Measurements from ENCODE around the gene NEMF.
"Not testable (repeated sequence)": the region's sequence is repeated elsewhere in the genome, so short reads cannot be mapped to it uniquely, and the experiment has no call there.

Gene NEMF

DNA sequence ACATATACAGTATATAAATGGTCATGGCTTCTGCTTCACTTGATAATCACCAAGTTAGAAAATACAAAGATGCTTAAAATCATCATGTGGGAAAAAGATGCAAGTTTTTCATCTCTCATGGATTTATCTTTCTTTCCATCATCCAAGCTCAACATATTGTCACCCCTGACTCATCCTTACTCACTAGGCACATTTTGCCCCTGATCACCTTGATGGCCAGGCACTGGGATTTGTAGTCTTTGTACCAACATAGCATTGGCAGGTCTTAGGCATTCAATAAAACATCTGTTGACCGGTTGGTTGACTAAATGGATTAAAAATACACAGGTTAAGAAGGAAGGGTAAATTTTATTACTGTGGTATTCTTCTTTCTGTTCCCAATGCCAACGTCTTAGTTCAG lies 56.6 kb downstream of the NEMF start:
- no peak for DNase-seq

DNA sequence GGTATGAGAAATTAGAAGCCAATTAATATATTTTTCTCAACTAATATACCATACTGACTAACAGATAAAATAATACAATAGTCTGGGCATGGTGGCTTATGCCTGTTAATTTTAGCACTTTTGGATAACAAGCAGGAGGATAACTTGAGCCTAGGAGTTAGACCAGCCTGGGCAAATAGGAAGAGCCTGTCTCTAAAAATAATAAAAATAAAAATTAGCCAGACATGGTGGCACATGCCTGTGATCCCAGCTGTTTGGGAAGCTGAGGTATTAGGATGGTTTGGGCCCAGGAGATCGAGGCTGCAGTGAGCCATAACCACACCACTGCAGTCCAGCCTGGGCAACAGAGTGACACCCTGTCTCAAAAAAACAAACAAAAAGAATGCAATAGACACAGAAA lies 60.0 kb downstream of the NEMF start:
- DNase-seq: no peak

DNA sequence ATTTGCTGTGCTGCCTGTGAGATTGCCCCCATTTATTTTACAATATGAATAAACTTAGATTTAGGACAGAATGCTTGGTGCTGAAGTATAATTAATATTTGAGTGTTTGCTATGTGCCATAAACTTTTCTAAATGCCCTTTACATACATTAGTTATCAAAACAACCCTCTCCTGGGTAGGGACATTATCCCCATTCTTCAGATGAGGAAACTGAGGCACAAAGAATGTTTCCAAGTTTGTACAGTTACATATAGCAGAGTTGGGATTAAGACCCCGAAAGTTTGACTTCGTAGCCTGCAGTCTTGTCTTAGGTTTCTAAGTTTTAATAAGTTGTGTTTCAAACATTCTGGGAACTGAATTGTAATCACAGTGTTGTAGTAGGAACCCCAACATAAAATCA lies 66.3 kb downstream of the NEMF start:
- DNase-seq: no peak

DNA sequence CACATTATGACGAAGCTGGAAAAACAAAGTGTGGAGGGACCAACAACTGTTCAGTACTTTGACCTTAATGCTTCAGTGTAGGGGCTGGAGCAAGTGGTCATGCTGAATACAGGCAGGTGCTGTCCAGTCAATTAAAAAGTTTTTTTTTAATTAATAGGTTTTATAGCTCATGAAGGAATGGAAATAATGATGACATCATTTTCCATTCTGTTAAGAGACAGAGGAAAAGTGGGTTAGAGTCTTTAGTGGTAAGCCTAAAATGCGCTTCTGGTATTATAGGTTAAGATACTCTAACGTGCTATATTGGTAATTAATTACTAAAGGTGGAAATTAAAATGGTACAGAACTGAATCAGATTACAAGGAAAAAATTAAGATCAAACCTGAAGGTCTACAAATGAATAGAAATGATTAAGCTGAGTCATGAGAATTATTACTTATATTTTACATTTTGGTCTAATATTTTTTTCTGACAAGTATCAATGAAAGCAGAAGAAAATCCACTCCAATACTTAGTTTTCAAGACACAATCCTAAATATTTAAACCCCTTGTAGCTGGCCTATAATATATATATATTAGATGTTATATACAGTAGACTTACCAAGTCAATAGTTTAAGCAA lies 69.1 kb downstream of the NEMF start:
- no peak for DNase-seq

DNA sequence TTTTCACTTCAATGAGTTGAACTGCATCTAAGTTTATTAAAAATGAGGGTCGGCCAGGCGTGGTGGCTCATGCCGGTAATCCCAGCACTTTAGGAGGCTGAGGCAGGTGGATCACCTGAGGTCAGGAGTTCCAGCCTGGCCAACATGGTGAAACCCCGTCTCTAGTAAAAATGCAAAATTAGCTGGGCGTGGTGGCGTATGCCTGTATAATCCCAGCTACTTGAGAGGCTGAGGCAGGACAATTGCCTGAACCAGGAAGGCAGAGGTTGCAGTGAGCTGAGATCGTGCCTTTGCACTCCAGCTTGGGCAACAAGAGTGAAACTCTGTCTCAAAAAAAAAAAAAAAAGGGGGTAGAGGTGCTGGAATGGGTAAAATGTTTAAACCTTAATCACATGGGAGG lies 71.5 kb downstream of the NEMF start:
- not testable (repeated sequence) for DNase-seq

DNA sequence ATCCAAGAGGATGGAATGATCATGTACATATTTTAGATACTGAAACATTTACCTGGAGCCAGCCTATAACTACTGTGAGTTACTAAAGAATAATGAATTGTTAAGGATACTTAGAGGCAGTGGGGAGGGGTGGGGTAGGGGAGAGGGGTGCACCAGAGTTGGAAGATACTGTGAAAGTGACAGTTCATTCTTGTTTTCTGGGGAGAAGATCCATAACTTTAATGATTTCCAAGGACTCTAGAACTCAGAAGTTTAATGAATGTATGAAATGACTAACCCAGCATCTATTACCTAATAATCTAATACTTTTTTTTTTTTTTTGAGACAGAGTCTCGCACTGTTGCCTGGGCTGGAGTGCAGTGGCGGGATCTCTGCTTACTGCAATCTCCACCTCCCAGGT lies 74.2 kb downstream of the NEMF start:
- no peak for DNase-seq

DNA sequence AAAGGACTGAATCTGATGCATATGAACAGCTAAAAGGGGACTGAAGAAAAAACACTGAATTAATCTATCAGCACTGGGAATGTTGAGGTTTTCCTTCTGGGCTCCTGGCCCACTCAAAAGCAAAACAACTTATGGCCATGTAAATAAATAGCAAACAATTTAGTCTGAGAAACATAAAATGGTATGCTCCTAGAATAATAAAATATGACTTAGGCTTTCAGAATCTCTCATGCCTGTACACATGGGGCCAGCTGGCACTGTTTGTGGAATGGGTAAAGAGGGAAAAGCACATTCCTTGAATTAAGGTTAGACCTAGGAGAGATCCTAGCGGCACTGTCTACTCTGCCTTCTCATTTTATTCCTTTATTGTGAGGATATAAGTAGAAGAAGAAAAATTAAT lies 78.5 kb downstream of the NEMF start:
- no peak for DNase-seq

DNA sequence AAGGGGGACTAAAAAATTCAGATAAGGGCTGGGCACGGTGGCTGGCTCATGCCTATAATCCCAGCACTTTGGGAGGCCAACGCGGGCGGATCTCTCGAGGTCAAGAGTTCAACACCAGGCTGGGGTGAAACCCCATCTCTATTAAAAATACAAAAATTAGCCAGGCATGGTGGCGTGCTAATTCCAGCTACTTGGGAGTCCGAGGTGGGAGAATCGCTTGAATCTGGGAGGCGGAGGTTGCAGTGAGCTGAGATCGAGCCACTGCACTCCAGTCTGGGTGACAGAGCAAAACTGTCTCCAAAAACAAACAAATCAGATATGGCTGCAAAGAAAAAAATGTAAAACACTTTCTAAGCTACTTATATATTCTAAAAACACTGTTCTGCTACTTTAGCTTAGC lies 80.9 kb downstream of the NEMF start:
- DNase-seq: not testable (repeated sequence)

DNA sequence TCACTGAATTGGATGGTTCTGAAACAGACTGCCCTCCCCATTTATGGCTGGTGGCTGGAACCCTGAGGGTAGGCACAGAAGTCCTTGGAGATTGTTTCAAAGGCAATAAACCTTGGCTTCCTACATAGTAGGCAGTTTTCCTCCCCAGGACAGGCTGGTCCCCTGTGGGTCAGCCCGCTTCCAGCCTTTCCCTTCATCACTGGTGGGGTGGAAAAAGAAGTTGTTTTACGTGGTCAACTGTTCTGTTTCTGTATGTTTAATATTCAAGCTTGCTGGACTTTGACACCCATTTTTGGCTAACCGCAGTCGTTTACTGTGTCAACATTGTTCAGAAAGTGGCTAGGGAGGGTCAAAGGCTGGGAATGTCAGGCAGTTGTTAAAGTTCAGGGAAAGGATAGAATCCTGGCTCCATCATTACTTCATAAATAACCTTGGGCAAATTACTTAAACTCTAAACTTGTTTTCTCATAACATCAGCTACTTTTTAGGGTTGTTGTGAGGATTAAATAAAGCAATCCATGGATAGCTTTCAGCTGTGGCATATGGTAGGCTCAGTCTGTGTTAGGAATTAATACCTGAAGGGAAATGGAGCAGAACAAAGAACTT lies 82.3 kb downstream of the NEMF start:
- no peak for DNase-seq

DNA sequence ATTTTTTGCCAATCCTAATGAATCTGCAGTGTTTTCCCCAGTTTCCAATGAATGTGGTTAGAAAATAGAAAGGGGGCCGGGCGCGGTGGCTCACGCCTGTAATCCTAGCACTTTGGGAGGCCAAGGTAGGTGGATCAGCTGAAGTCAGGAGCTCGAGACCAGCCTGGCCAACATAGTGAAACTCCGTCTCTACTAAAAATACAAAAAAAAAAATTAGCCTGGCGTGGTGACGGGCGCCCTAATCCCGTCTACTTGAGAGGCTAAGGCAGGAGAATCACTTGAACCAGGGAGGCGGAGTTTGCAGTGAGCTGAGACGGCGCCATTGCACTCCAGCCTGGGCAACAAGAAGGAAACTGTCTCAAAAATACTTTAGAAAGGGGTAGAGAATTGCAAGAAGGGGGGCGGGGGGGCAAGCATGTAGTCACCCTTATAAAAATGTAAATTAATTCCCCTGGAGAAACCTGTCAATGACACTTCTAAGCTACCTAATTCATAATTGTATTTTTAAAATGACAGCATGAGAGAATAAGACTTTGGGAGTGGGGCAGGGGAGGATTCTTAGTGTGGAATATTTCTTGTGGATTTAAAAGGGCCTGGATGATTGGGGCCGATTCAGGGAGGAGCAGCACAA lies 82.9 kb downstream of the NEMF start:
- DNase-seq: no peak

DNA sequence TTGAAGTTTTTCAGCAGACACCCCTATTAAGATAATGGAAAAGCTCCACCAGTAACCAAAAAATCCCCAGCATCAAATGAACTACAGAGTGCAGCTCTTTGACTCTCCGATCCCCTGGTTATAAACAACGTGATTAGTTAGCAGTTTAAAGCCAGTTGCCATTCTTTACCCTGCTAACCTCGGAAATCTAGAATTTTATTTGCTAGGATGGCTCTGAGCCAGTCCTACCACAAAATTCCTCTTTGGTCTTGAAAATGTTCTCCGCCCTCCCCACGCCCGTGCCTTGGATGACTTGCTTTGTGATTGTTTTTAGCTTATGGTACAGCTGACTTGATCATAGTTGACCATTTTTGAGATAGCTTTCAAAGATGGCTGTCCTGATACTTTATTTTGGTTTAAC lies 83.4 kb downstream of the NEMF start:
- no peak for DNase-seq

DNA sequence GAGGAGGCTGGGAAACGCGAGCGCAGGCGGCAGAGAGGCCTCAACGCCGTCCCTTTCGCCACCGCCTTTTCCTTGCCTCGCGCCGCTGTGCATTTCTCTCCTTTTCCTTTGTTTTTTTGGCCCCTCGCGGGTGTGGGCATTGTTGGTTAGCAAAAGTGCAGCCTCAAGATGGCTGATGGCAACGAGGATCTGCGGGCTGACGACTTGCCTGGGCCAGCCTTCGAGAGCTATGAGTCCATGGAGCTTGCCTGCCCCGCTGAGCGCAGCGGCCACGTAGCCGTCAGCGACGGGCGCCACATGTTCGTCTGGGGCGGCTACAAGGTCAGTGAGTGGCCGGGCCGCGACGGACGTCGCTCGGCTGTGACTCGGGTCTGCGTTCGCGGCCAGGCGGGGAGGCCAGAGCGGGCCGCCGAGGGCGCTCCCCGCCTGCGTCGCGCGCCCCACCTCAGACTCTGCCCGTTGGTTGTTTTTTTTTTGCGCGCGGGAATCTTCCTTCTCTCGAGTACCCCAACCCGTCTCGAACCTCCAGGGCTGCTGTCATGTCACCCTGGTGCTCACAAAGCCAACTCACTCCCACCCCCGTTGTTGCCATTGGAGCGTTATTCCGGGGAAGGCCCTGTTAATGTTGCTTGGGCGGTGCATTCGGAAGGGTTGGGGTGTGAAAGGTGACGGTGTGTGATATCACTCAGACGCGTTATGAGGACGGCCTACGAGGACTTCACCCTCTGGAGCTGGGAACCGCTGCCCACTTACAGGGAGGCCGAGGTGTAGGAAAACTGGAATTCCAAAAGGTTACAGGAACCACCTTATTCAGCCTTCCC lies 84.1 kb downstream of the NEMF start:
- DNase-seq: peak; percentile 42

DNA sequence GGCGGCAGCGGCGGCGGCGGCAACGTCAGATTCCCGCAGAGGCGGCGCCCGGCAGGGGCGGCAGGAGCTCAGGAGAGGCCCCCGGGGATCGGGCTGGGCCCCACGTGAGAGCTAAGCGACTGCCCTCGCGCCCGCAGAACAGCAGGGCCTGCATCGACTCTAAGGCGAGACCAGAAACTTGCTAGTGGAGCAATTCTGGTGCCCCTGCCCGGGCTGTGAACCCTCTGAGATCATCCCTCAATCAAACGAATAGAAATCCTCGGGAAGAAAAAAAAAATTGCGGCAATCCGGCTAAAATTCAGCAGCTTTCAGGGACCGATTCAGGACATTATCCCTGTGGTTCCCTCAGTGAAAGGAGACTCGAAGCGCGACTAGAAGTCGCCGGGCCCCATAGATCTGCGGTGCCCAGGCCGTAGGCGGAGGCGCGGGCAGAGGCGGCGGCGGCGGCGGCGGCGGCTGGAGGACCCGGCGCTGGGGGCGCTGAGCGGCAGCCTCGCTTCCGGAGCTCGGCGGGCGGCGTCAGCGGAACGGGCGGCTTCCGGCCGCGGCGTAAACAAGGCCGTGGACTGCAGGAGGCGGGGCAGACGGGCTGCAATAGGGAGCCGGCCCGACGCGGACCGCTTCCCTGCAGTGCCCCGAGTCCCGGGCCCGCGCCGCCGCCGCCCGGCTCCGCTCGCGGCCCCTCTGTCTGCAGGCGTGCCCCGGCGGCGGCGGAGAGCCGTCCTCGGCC lies 84.9 kb downstream of the NEMF start, which contains the start of gene KLHDC2:
TSS of gene KLHDC2 (plus strand) at position 583 of the 730 bp plus-strand sequence. CDS start 316 bp downstream, outside the sequence.
- peak; percentile 94 for DNase-seq

DNA sequence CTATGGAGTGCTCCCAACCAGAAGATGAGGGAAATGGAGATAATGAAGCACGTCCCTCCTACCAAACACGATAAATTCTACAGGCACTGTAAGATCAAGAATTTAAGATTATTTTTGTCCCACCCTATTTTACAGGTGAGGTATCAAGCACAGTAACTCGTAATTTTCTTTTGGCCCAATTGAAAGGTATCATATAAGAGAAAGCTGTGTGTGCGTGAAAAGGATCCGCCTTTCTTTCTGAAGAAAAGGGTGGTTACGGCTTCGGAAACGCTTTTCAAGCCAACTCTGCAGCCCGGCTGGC lies 85.4 kb downstream of the NEMF start:
- DNase-seq: no peak

DNA sequence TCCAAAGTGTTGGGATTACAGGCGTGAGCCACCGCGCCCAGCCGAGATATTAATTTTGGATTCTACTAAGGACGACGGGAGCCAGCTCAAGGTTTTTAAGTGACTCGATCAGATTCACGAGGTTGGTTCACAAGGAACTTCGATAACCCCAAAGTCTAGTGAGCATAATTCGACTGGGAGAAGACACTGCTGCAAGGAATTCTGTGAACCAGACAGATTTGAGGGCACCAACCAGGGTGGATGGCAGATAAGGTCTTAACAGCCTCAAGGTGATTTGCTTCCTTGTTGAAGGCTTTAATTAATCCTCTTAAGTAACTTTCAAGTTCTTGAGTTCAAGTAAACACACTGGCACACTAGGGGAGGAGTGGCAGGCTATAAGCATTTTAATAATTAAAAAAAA lies 85.7 kb downstream of the NEMF start:
- DNase-seq: no peak

DNA sequence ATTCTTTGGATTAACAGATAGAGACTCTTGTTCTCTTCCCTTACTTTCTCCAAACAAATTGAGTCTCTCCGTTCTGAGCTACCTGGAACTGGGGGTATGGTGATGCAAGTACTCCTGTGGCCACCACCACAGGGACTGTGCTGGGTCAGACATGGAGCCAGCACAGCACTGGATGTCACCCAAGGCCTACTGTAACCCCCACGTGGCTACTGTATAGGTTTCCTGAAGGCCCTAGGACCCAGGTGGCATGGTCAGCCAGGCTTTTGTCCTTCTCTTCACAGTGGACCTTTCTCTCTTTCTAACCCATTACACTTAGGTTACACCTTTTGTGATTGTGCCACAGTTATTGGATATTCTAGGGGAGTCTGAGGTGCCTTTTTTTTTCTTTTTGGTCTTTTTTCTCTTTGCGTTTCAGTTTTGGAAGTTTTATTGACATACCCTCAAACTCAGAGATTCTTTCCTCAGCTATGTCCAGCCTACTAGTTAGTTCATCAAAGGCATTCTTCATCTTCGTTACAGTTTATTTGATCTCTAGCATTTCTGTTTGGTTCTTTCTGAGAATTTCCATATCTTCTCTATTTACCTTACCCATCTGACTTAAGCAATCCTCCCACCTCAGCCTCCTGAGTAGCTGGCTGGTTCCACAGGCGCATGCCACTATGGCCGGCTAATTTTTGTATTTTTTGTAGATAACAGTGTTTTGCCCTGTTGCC lies 90.6 kb downstream of the NEMF start:
- DNase-seq: no peak

DNA sequence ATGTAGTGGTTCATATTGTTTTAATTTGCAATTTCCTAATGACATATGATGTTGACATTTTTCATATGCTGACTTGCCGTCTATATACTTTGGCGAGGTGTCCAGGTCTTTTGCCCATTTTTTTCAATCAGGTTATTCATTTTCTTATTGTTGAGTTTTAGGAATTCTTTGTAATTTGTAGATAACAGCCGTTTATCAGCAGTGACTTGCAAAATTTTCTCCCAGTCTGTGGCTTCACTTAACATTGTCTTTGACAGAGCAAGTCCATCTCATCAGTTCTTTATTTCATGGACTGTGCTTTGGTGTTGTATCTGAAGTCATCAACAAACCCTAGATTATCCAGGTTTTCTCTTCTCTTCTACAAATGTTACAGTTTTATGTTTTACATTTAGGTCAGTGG lies 97.2 kb downstream of the NEMF start:
- no peak for DNase-seq

DNA sequence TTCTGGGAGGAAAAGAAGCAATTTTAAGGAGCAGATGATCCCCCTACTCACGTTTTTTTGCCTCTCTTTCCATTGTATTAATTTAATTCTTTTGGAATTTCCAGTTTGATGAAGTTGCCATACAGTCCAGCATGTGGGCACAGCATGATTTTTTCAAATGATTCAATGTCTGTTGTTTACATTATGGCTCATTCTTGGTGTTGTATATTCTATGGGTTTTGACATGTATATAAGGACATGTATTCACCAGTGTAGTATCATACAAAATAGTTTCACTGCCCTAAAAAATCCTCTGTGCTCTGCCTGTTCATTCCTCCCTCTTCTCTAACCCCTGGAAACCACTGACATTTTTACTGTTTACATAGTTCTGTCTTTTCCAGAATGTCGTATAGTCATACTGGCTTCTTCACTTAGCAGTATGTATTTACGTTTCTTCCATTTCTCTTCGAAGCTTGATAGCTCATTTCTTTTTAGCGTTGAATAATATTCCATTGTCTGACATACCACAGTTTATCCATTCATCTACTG lies 98.0 kb downstream of the NEMF start:
- DNase-seq: no peak

DNA sequence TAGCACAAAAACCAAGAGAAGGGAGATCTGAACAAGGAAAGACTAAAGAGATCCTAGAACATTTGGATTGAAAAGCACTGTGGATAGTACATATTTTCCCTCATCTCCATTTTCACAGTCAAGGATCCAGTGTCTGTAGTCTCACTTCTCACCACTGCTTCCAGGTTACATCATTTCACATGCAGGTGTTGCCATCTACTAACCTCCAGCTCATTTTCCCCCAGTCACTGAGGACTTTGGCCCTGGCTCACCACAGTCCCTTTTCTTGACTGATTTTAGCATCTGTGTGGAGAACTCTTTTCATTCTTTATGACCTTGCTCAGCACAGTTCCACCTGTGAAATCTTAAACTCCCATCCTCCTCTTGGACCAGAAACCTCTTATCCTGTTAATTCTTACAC lies 106.1 kb downstream of the NEMF start:
- not testable (repeated sequence) for DNase-seq

DNA sequence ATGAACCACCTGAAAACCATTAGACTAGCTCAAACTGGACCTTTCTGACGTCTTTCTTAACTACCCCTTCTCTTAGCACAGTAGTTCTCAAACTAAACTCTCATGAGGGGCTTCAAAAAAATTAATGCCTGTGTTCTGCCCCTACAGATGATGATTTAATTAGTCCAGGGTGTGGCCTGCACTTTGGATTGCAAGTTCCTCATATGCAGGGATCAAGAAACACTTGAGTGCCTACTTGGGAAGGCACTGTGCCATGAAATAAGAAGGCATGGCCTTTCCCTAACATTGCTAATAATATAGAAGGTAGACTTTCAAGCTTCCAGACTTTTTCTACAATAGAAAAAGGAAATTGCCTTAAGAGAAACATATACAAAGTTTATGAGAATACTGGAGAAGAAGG lies 107.4 kb downstream of the NEMF start:
- no peak for DNase-seq

DNA sequence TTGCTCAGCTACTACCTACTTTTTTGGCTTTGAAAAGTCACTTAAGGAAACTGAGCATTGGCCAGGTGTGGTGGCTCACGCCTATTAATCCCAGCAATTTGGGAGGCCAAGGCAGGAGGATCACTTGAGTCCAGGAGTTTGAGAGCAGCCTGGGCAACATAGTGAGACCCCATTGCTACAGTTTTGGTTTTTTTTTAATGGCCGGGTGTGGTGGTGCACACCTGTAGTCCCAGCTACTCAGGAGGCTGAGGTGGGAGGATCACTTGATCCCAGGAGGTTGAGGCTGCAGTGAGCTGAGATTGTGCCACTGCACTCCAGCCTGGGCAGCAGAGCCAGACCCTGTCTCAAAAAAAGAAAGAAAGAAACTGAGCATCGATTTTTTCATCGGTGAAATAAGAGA lies 116.9 kb downstream of the NEMF start:
- not testable (repeated sequence) for DNase-seq

DNA sequence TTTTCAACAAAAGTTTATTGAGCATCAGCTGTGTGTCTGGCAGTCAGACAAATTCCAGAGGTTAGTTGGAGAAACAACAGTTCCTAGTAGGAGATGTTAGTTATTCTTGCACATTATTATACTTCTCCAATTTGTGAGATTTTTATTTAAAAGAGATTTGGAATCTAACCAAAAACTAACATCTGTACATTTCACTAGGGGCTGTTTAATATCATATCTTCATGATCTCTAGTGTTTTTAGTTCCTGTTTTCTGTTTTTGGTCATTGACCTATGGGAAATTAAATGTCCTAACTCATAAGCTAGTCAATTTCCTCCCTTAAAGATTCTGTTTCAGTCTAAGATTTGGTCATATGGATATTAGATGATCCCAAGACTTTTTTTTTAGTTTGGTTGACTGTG lies 118.8 kb downstream of the NEMF start:
- no peak for DNase-seq

Data from NCI-H2107 (cell line).